Fibroblast of lung (primary cell): Measurements from ENCODE around the gene FZR1. TPM values are rescaled to one million over a fixed set of nuclear protein-coding genes. Genes with fewer than 3 reads are reported as not detected.
A peak's percentile ranks its signal among the peaks of the same experiment; 100 is the strongest.

Source experiments
- DNase-seq, 2 donors: peaks; one replicate each; pipeline versions ENCODE4 v3.0.0 to v3.0.0-alpha.2; 2010; ENCODE audit warnings: low read depth in 2 of 2
- H2AFZ ChIP-seq: 2 replicates; pipeline ENCODE4 v1.5.1; 2012; ENCODE audit warnings: low read length, control low read depth, inconsistent platforms
- H3K27ac ChIP-seq: 2 replicates; pipeline ENCODE4 v1.5.1; 2011; ENCODE audit warnings: low read length, control low read depth; ENCODE audit not compliant: insufficient read depth
- H3K27me3 ChIP-seq: 2 replicates; pipeline ENCODE4 v1.5.1; 2011; ENCODE audit warnings: mild to moderate bottlenecking, low read length; ENCODE audit not compliant: control insufficient read depth, insufficient read depth
- H3K36me3 ChIP-seq: 2 replicates; pipeline ENCODE4 v1.5.1; 2011; ENCODE audit warnings: low read length; ENCODE audit not compliant: control insufficient read depth, insufficient read depth
- H3K4me1 ChIP-seq: 2 replicates; pipeline ENCODE4 v1.5.1; 2011; ENCODE audit warnings: low read length; ENCODE audit not compliant: control insufficient read depth, insufficient read depth; ENCODE audit errors: extremely low read depth
- H3K4me2 ChIP-seq: 2 replicates; pipeline ENCODE4 v1.5.1; 2011; ENCODE audit warnings: low read length, control low read depth; ENCODE audit not compliant: insufficient read depth; ENCODE audit errors: extremely low read depth
- H3K4me3 ChIP-seq, 4 experiments: fragments of 200-600 bp in 1 of 4; sonication (generic) in 1 of 4; replicated peaks in 1 of 4; 2 replicates each; pipeline ENCODE4 v1.5.1; 2011 to 2016; ENCODE audit warnings: low read length in 4 of 4, low read depth in 3 of 4, mild to moderate bottlenecking in 3 of 4, control low read depth in 2 of 4, inconsistent platforms in 1 of 4, mixed read lengths in 1 of 4; ENCODE audit not compliant: insufficient read depth in 1 of 4; ENCODE audit errors: control extremely low read depth in 1 of 4
- H3K79me2 ChIP-seq: 2 replicates; pipeline ENCODE4 v1.5.1; 2012; ENCODE audit warnings: mild to moderate bottlenecking, low read length, inconsistent platforms; ENCODE audit not compliant: control insufficient read depth, insufficient read depth
- H3K9ac ChIP-seq: 2 replicates; pipeline ENCODE4 v1.5.1; 2011; ENCODE audit warnings: mild to moderate bottlenecking, low read length, control low read depth; ENCODE audit not compliant: insufficient read depth
- H3K9me3 ChIP-seq: 2 replicates; pipeline ENCODE4 v1.5.1; 2012; ENCODE audit warnings: low read depth, low read length; ENCODE audit not compliant: control insufficient read depth, insufficient read depth
- H4K20me1 ChIP-seq: 2 replicates; pipeline ENCODE4 v1.5.1; 2011; ENCODE audit warnings: low read length; ENCODE audit not compliant: control insufficient read depth, insufficient read depth; ENCODE audit errors: extremely low read depth
- CTCF ChIP-seq, 2 donors: IDR thresholded peaks in 1 of 2; conservative IDR thresholded peaks in 1 of 2; 1 replicate in 1 of 2; 2 replicates in 1 of 2; pipeline ENCODE4 v1.5.1; 2011 to 2012; ENCODE audit warnings: low read length in 2 of 2, control low read depth in 1 of 2, inconsistent platforms in 1 of 2, low read depth in 1 of 2, mild to moderate bottlenecking in 1 of 2
- EZH2 ChIP-seq: IDR thresholded peaks from 2 replicates; pipeline ENCODE4 v1.5.1; 2012; ENCODE audit warnings: low read length, control low read depth, mild to moderate bottlenecking; ENCODE audit errors: missing control alignments
- polyA plus RNA-seq, 2 donors: library from polyadenylated mRNA; depleted of rRNA in 1 of 2; stranded (reverse) in 1 of 2; unstranded in 1 of 2; fragments of >200 nt; gene quantifications; 2 replicates each; pipeline ENCODE4 v1.2.1, GENCODE V29; 2011 to 2012; ENCODE audit warnings: missing spikeins in 1 of 2
- total RNA-seq: library from RNA; depleted of rRNA; stranded (reverse); fragments of >200 nt; gene quantifications from 2 replicates; pipeline ENCODE4 v1.2.1, GENCODE V29; 2014

Gene FZR1
- total and polyA plus RNA-seq, 2 donors (not counting 1 experiment from before 2014, with no cell fraction given): 15.0 to 38.0 TPM

GRCh38 chr19:3467437-3468198 lies 38.5 kb upstream of the FZR1 start:
- H3K79me2 ChIP-seq: no peaks in the 10 kb centered on the region
- H3K4me3 ChIP-seq: no peak overlapping the region
- H3K4me1 ChIP-seq: peaks cover 3% of the 10 kb centered on the region
- H3K4me2 ChIP-seq: no peak overlapping the region
- H3K36me3 ChIP-seq: peaks cover 4% of the 10 kb centered on the region
- H3K27me3 ChIP-seq: no peaks in the 10 kb centered on the region
- TF ChIP-seq EZH2 (no peak), CTCF (conservative IDR thresholded peaks at IDR 0.05 in 1 of 2, IDR thresholded peaks at IDR 0.05 in 1 of 2; ENCODE audit: low read depth in 1 of 2, low read length in 2 of 2) (no peak)
- H3K9me3 ChIP-seq: no peaks in the 10 kb centered on the region
- no peaks in the 10 kb centered on the region for H4K20me1 ChIP-seq
- no peak overlapping the region for H3K9ac ChIP-seq
- H2AFZ ChIP-seq: no peak overlapping the region
- DNase-seq: no peak
- no peak overlapping the region for H3K27ac ChIP-seq

DNA sequence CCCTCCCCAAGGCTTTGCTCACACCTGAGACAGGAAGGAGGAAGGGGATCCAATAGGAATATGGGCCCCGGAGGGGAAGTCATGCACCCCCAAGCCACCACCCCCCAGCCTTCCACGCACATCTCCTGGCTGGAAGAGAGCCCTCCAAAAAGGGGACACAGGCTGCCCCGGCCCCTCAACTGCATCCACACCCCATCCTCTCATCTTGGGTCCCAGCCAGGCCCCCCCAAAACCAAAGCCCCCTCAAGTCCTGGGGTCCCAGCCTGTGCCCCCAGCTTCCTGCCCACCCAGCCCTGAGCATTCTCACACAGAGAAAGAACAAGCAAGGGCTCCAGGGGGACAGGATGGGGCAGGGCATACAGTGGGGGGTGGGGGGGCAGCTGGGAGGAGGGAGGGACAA lies 37.9 kb upstream of the FZR1 start:
- TF ChIP-seq CTCF (conservative IDR thresholded peaks at IDR 0.05 in 1 of 2, IDR thresholded peaks at IDR 0.05 in 1 of 2; ENCODE audit: low read depth in 1 of 2, low read length in 2 of 2) (no peak), EZH2 (no peak)
- Histone ChIP-seq H3K4me1 (peaks cover 3% of the 10 kb centered on the region), H3K9ac (no peak overlapping the region), H3K4me3 (no peak overlapping the region), H3K9me3 (no peaks in the 10 kb centered on the region), H2AFZ (no peak overlapping the region), H3K27ac (no peak overlapping the region), H3K79me2 (no peaks in the 10 kb centered on the region), H4K20me1 (no peaks in the 10 kb centered on the region), H3K27me3 (no peaks in the 10 kb centered on the region), H3K36me3 (peaks cover 2% of the 10 kb centered on the region), H3K4me2 (no peak overlapping the region)
- no peak for DNase-seq

DNA sequence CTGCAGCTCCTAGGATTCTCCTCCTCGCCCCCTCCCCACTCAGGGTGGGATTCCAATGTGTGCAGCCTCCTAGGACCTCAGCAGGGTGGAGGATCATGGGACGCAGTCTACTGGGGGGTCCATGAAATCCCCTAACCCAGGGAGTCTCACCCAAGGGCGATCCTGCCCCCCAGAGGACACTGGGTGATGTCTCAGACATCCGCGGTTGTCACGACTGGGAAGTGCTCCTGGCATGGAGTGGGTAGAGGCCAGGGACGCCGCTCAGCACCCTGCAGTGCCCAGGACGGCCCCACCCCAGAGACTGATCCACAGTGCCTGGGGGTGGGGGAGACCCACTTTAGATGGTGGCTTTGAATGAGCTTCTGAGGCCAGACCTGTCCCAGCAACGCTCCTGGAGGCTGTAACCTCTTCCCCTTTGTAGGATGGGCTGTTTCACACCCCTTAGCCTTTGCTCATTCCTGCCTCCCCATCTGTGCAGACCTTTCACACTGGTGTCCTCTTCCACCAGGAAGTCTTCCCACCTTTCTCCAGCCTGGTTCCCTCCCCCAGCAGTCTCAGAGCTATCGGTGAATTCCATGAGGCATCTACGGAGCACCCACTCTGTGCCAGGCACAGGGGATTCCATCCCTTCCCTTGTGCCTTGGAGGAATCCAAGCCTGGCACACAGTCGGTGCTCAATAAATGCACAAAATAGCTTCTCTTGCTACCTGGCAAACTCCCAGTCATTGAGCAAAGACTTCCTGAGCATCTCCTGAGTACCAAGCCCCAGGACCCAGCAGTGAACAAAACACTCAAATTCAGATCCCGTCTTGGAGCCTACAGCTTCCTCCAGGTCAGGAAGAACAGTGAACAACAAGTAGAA lies 36.2 kb upstream of the FZR1 start:
- no peak for DNase-seq
- Histone ChIP-seq H3K79me2 (no peaks in the 10 kb centered on the region), H4K20me1 (no peaks in the 10 kb centered on the region), H3K4me3 (no peak overlapping the region), H3K36me3 (peaks cover 2% of the 10 kb centered on the region), H3K27me3 (no peaks in the 10 kb centered on the region), H3K4me1 (peaks cover 3% of the 10 kb centered on the region), H3K9ac (no peak overlapping the region), H3K4me2 (no peak overlapping the region), H3K27ac (no peak overlapping the region), H2AFZ (no peak overlapping the region), H3K9me3 (no peaks in the 10 kb centered on the region)
- TF ChIP-seq CTCF (conservative IDR thresholded peaks at IDR 0.05 in 1 of 2, IDR thresholded peaks at IDR 0.05 in 1 of 2; ENCODE audit: low read depth in 1 of 2, low read length in 2 of 2) (peak in 1 of 2 donors; percentile 12), EZH2 (no peak)
